Natural killer cell (primary cell): Measurements from ENCODE around the gene MIDN. TPM values are rescaled to one million over a fixed set of nuclear protein-coding genes. Genes with fewer than 3 reads are reported as not detected.

ENCODE experiments used
- ATAC-seq, 3 donors: fragments of 150-1000 bp in 2 of 3; fragments of 200-7000 bp in 1 of 3; cut with Tn5 transposase; 1 replicate in 1 of 3; 2 replicates in 2 of 3; pipeline ENCODE4 v1.10.0; 2021; ENCODE audit warnings: mild to moderate bottlenecking in 2 of 3, moderate library complexity in 2 of 3
- DNase-seq, 2 donors: peaks; one replicate each; pipeline versions ENCODE4 v3.0.0 to v3.0.0-alpha.2; 2013 to 2021; ENCODE audit warnings: mixed read lengths in 1 of 2
- H3K27ac ChIP-seq: one replicate; pipeline ENCODE4 v1.5.1; 2013; ENCODE audit warnings: mild to moderate bottlenecking, low read length
- H3K27me3 ChIP-seq: one replicate; pipeline ENCODE4 v1.6.1; 2013; ENCODE audit warnings: low read length; ENCODE audit not compliant: control insufficient read depth, insufficient read depth
- H3K36me3 ChIP-seq: one replicate; pipeline ENCODE4 v1.6.1; 2013; ENCODE audit warnings: low read length; ENCODE audit not compliant: control insufficient read depth, insufficient read depth
- H3K4me1 ChIP-seq: one replicate; pipeline ENCODE4 v1.6.1; 2013; ENCODE audit warnings: low read length; ENCODE audit not compliant: control insufficient read depth, insufficient read depth
- H3K4me3 ChIP-seq: one replicate; pipeline ENCODE4 v1.5.1; 2013; ENCODE audit warnings: low read length
- H3K9me3 ChIP-seq: one replicate; pipeline ENCODE4 v1.6.1; 2013; ENCODE audit warnings: low read length; ENCODE audit not compliant: control insufficient read depth, insufficient read depth
- H3K27ac Mint-ChIP-seq, 2 donors: one replicate each; pipeline ENCODE4 v1.8.0; 2022; ENCODE audit warnings: mild to moderate bottlenecking in 2 of 2, mixed read lengths in 2 of 2, moderate library complexity in 1 of 2
- H3K27me3 Mint-ChIP-seq, 2 donors: one replicate each; pipeline ENCODE4 v1.8.0; 2022; ENCODE audit warnings: low read depth in 2 of 2, mixed read lengths in 2 of 2
- H3K36me3 Mint-ChIP-seq: one replicate; pipeline ENCODE4 v1.8.0; 2022; ENCODE audit warnings: mixed read lengths
- H3K4me1 Mint-ChIP-seq, 2 donors: one replicate each; pipeline ENCODE4 v1.8.0; 2022; ENCODE audit warnings: mixed read lengths in 2 of 2
- H3K4me3 Mint-ChIP-seq: one replicate; pipeline ENCODE4 v1.8.0; 2022; ENCODE audit warnings: mild to moderate bottlenecking, moderate library complexity, mixed read lengths
- H3K9me3 Mint-ChIP-seq, 2 donors: one replicate each; pipeline ENCODE4 v1.8.0; 2022; ENCODE audit warnings: mixed read lengths in 2 of 2
- WGBS: methylation state at CpG from one replicate; pipeline ENCODE4 v1.1.7; 2013; ENCODE audit warnings: missing lambda C conversion rate; ENCODE audit not compliant: insufficient coverage; 5-methylcytosine and 5-hydroxymethylcytosine counted together
- intact Hi-C: fragments of 100-400 bp; cut with micrococcal nuclease; formaldehyde crosslinking; loops from one replicate; pipeline ENCODE4 v1.14.2; 2022
- total RNA-seq, 4 donors: library from RNA; stranded (reverse); fragments of 120-200 nt in 1 of 4; gene quantifications; one replicate each; pipeline versions ENCODE4 v1.2.3 to v1.2.4, GENCODE V29; 2013 to 2022
- TF ChIP-seq, protein P1 (sequence below): fragments of 200-600 bp; IDR thresholded peaks from one replicate; pipeline ENCODE4 v1.8.0; 2022; ENCODE audit warnings: antibody characterized with exemption

The MIDN gene
- total RNA-seq, 3 donors from 2014 or later (not counting 1 experiment from before 2014, with no cell fraction given): 296 to 367 (median 314) TPM

DNA sequence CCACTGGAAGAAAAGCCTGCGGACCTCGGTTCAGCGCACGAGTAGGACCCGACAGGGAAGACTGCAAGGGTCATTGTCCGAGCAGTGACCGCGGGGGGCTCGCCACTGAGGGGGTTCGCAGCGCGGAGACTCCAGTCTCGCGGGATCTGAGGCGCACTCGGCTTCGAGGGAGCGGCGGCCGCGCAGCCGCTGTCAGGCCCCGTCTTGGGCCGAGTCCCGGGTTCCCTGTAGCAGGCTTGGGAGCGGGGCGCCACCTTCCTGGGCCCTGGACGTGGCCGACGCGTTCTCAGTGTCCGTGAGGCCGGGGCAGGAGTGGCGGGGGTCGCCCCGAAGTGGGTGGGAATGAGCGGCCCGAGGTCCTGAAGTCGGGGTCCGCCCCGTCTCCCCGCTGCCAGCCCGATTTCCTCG is 26.5 kb downstream of the MIDN start:
- Histone ChIP-seq H3K4me3 (peak overlapping the region; percentile 23), H3K27me3 (no peaks in the 10 kb centered on the region), H3K4me1 (peaks cover 69% of the 10 kb centered on the region), H3K9me3 (no peaks in the 10 kb centered on the region), H3K36me3 (peaks cover 54% of the 10 kb centered on the region), H3K27ac (peak overlapping the region; percentile 80)
- ATAC-seq: no peak
- no peaks in the 10 kb centered on the region for H3K9me3 Mint-ChIP-seq
- H3K4me1 Mint-ChIP-seq: peaks cover 40 to 57% of the 10 kb centered on the region in 2 donors
- no peak for DNase-seq
- WGBS: 59% methylated on average over 44 of the region's 44 CpGs
- intact Hi-C loops: loop anchor here (10.0 kb wide), 1 partner anchor 220 kb away; the partner anchor contains the start of genes PCSK4 and REEP6
- TF ChIP-seq, protein P1, sequence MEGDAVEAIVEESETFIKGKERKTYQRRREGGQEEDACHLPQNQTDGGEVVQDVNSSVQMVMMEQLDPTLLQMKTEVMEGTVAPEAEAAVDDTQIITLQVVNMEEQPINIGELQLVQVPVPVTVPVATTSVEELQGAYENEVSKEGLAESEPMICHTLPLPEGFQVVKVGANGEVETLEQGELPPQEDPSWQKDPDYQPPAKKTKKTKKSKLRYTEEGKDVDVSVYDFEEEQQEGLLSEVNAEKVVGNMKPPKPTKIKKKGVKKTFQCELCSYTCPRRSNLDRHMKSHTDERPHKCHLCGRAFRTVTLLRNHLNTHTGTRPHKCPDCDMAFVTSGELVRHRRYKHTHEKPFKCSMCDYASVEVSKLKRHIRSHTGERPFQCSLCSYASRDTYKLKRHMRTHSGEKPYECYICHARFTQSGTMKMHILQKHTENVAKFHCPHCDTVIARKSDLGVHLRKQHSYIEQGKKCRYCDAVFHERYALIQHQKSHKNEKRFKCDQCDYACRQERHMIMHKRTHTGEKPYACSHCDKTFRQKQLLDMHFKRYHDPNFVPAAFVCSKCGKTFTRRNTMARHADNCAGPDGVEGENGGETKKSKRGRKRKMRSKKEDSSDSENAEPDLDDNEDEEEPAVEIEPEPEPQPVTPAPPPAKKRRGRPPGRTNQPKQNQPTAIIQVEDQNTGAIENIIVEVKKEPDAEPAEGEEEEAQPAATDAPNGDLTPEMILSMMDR: no peak
- H3K27ac Mint-ChIP-seq: peak overlapping the region; percentile 91 to 93
- H3K27me3 Mint-ChIP-seq: no peaks in the 10 kb centered on the region
- H3K36me3 Mint-ChIP-seq: peaks cover 7% of the 10 kb centered on the region
- H3K4me3 Mint-ChIP-seq: peak overlapping the region; percentile 83

DNA sequence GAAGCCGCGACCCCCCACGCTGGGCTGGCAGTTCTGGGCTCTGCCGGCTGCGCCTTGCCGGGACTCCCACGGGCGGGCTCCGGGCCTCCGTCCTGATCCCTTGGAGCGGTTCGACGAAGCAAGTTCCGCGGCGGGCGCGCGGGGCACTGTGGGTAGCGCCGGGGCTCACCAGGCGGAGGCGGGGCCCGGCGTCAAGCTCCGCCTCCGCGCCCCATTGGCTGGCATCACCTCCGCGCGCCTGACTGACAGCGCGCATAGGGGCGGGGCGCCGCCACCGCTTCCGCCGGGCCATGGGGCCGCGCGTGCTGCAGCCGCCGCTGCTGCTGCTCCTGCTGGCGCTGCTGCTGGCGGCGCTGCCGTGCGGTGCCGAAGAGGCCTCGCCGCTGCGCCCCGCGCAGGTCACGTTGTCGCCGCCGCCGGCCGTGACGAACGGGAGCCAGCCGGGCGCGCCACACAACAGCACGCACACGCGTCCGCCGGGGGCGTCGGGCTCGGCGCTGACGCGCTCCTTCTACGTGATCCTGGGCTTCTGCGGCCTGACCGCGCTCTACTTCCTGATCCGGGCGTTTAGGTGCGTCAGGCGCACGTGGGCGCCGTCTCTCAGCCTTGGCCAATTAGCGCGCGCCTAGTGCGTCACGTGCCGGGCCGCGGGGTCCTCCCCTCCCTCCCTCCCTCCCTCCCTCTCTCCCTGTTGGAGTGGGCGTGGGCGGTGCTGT is 27.0 kb downstream of the MIDN start, which contains the start of gene FAM174C:
TSS of gene FAM174C (plus strand) at position 271 of the 716 bp plus-strand sequence. CDS start at position 291, 20 bp downstream.
- intact Hi-C loops: loop anchor here (10.0 kb wide), 1 partner anchor 219 kb away; the partner anchor contains the start of genes PCSK4 and REEP6
- WGBS: under 1% methylated on average over 90 of the region's 98 CpGs
- Mint-ChIP-seq H3K36me3 (peaks cover 7% of the 10 kb centered on the region), H3K4me3 (peak within 1 kb of the TSS; percentile 83), H3K27ac (peak within 1 kb of the TSS; percentile 91 to 93), H3K27me3 (no peaks in the 10 kb centered on the region), H3K4me1 (peaks cover 40 to 57% of the 10 kb centered on the region in 2 donors), H3K9me3 (no peaks in the 10 kb centered on the region)
- H3K27me3 ChIP-seq: no peaks in the 10 kb centered on the region
- peak; percentile 94 to 98 for DNase-seq
- H3K4me3 ChIP-seq: peak within 1 kb of the TSS; percentile 65
- ATAC-seq: peak; percentile 82 to 95 (median 85)
- peaks cover 65% of the 10 kb centered on the region for H3K4me1 ChIP-seq
- H3K9me3 ChIP-seq: no peaks in the 10 kb centered on the region
- peaks cover 51% of the 10 kb centered on the region for H3K36me3 ChIP-seq
- H3K27ac ChIP-seq: peak within 1 kb of the TSS; percentile 91
- TF ChIP-seq, protein P1: no peak

DNA sequence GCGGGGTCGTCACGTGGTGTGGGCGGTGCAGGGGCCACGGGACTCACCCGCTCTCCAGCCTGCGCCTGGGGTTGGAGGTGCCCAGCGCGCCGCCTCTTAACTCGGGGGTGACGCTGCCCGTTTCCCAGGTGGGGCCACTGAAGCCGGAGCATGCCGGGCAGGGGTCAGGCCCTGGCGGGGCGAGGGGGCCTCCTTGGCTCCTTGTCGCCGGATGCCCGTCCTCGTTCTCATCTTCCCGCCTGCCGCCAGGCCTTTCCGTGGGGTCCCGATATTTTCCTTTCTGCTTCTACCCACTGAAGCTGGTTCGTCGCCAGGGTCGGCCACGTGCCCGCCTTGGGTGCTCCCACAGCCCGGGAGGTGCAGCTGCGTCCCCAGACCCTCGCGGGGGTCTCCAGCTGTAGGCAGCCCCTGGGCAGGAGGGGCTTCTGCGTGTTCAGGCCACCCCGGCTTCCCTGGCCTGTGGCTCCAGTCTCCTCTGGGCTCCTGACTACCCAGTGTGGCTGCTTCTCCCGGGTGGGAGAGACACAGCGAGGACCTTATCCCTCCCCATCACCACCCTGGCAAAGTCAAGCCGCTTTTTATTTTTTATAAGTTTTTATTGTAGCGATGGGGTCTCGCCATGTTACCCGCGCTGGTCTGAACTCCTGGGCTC is 27.7 kb downstream of the MIDN start:
- Mint-ChIP-seq H3K27ac (peak overlapping the region; percentile 91 to 93), H3K36me3 (peaks cover 7% of the 10 kb centered on the region), H3K4me3 (peak overlapping the region; percentile 78), H3K9me3 (no peaks in the 10 kb centered on the region), H3K4me1 (peaks cover 33 to 53% of the 10 kb centered on the region in 2 donors), H3K27me3 (no peaks in the 10 kb centered on the region)
- intact Hi-C loops: loop anchor here (10.0 kb wide), 1 partner anchor 219 kb away; the partner anchor contains the start of genes PCSK4 and REEP6
- TF ChIP-seq, protein P1: no peak
- peak overlapping the region; percentile 91 for H3K27ac ChIP-seq
- H3K9me3 ChIP-seq: no peaks in the 10 kb centered on the region
- DNase-seq: no peak
- no peak for ATAC-seq
- H3K4me3 ChIP-seq: peak overlapping the region; percentile 65
- H3K36me3 ChIP-seq: peaks cover 44% of the 10 kb centered on the region
- H3K4me1 ChIP-seq: peaks cover 58% of the 10 kb centered on the region
- no peaks in the 10 kb centered on the region for H3K27me3 ChIP-seq
- 7% methylated on average over 41 of the region's 43 CpGs for WGBS
